Urothelium cell line (cell line): ENCODE data around the gene AKAP10.
"Not testable (repeated sequence)": the region's sequence is repeated elsewhere in the genome, so short reads cannot be mapped to it uniquely, and the experiment has no call there.

ENCODE experiments used
- DNase-seq: peaks from one replicate; pipeline ENCODE4 v3.0.0; 2011; ENCODE audit warnings: low spot score, mixed read lengths
- FAIRE-seq: peaks from 2 replicates; lab custom pipeline; 2011; peaks lifted over from hg19 to GRCh38; lab: Jason Lieb, UNC

AKAP10 gene

GRCh38 chr17:19977293-19978208, at the start of gene AKAP10:
TSS of gene AKAP10 (minus strand) at chr17:19977828. CDS start at chr17:19977679, 149 bp downstream.
- FAIRE-seq: no peak

GRCh38 chr17:20026960-20027359, 49.3 kb upstream of the AKAP10 start:
- FAIRE-seq: no peak

More at GRCh38 chr17:19977293-19978208, at the start of gene AKAP10:
- peak; percentile 94 for DNase-seq

GRCh38 chr17:20022701-20023100, 45.1 kb upstream of the AKAP10 start:
- no peak for FAIRE-seq
- DNase-seq: no peak

More at GRCh38 chr17:20026960-20027359, 49.3 kb upstream of the AKAP10 start:
- no peak for DNase-seq

- DNase-seq, FAIRE-seq: not testable (repeated sequence)
Observed at GRCh38 chr17:20016475-20016992, 38.9 kb upstream of the AKAP10 start.

GRCh38 chr17:20012017-20012536, 34.4 kb upstream of the AKAP10 start:
- DNase-seq (no peak), FAIRE-seq (no peak)

GRCh38 chr17:20010936-20011335, 33.3 kb upstream of the AKAP10 start:
- FAIRE-seq (no peak), DNase-seq (no peak)

- no peak for FAIRE-seq
Observed at GRCh38 chr17:20010099-20010863, 32.7 kb upstream of the AKAP10 start.

GRCh38 chr17:20009302-20010098, 31.9 kb upstream of the AKAP10 start, which contains the start of gene SPECC1:
TSS of gene SPECC1 (plus strand) at chr17:20009359. CDS start at chr17:20096652, 87,293 bp downstream.
- peak; percentile 92 for DNase-seq
- no peak for FAIRE-seq

More at GRCh38 chr17:20010099-20010863, 32.7 kb upstream of the AKAP10 start:
- peak; percentile 59 for DNase-seq

- no peak for DNase-seq
- FAIRE-seq: no peak
Observed at GRCh38 chr17:20009052-20009301, 31.3 kb upstream of the AKAP10 start.

GRCh38 chr17:20008242-20009051, 30.8 kb upstream of the AKAP10 start:
- DNase-seq (peak; percentile 47), FAIRE-seq (peak; percentile 61)

GRCh38 chr17:19996502-19996901, 18.9 kb upstream of the AKAP10 start:
- no peak for FAIRE-seq

GRCh38 chr17:19996086-19996485, 18.5 kb upstream of the AKAP10 start:
- FAIRE-seq (no peak), DNase-seq (no peak)

More at GRCh38 chr17:19996502-19996901, 18.9 kb upstream of the AKAP10 start:
- no peak for DNase-seq

GRCh38 chr17:19992803-19993713, 15.4 kb upstream of the AKAP10 start:
- peak; percentile 56 for FAIRE-seq
- peak; percentile 82 for DNase-seq

- no peak for FAIRE-seq
- DNase-seq: no peak
Observed at GRCh38 chr17:19991252-19991885, 13.7 kb upstream of the AKAP10 start.

GRCh38 chr17:19987897-19988296, 10.3 kb upstream of the AKAP10 start:
- no peak for FAIRE-seq

GRCh38 chr17:19986941-19987861, 9.6 kb upstream of the AKAP10 start:
- no peak for DNase-seq
- no peak for FAIRE-seq

More at GRCh38 chr17:19987897-19988296, 10.3 kb upstream of the AKAP10 start:
- DNase-seq: no peak
